ENCODE data around the gene ATP10B.

- TF ChIP-seq CTCF (IDR thresholded peaks at IDR 0.05; ENCODE audit: poor library complexity, severe bottlenecking) (no peak), POLR2AphosphoS5 (IDR thresholded peaks at IDR 0.05) (no peak), MXI1 (conservative IDR thresholded peaks at IDR 0.05; ENCODE audit: poor library complexity, severe bottlenecking) (no peak), EZH2 (IDR thresholded peaks at IDR 0.05; ENCODE audit: borderline replicate concordance, insufficient read depth, low read length, poor library complexity, severe bottlenecking) (no peak), REST (IDR thresholded peaks at IDR 0.05; ENCODE audit: borderline replicate concordance) (no peak), EP300 (conservative IDR thresholded peaks at IDR 0.05; ENCODE audit: poor library complexity, severe bottlenecking) (no peak), SMC3 (conservative IDR thresholded peaks at IDR 0.05; ENCODE audit: poor library complexity) (no peak), RAD21 (conservative IDR thresholded peaks at IDR 0.05) (no peak), TAF1 (IDR thresholded peaks at IDR 0.05; ENCODE audit: low read depth) (no peak)
Observed at GRCh38 chr5:160833806-160834205, 18.2 kb downstream of the ATP10B start.

Measured in neural cell (in vitro differentiated cells).